ENCODE data around the gene SLC30A10. TPM values are rescaled to one million over a fixed set of nuclear protein-coding genes. Genes with fewer than 3 reads are reported as not detected.
"Not testable (repeated sequence)": the region's sequence is repeated elsewhere in the genome, so short reads cannot be mapped to it uniquely, and the experiment has no call there.

SLC30A10 gene
- total RNA-seq, 1 donor from 2014 or later = 0.32 TPM

GRCh38 chr1:219933763-219934162 lies 5.4 kb upstream of the SLC30A10 start:
- ATAC-seq (ENCODE audit: poor library complexity); DNase-seq; intact Hi-C loops (cut with DNase I): not testable (repeated sequence)

- no peak for ATAC-seq (ENCODE audit: poor library complexity)
- intact Hi-C loops (cut with DNase I) = no loop called here
Observed at GRCh38 chr1:219931033-219931432, 2.7 kb upstream of the SLC30A10 start.

DNA sequence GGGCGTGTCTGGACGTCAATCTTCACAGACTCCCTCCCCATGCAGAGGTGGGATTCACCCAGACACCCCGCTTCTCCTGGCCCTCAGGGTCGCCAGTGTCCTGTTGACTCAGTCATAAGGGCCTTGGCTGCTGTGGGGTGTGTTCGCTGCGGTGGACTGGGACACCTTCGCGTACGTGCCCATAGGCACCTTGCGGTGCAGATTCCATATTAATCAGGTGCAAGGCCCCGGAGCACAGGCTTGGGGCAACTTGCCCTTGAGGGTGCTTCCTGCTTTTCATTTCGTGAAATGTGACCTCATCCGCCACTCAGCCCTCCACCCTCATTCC lies 398 bp upstream of the SLC30A10 start:
- ATAC-seq (ENCODE audit: poor library complexity) (no peak), DNase-seq (no peak)
- intact Hi-C loops (cut with DNase I) = no loop called here

More at GRCh38 chr1:219931033-219931432, 2.7 kb upstream of the SLC30A10 start:
- no peak for DNase-seq

- ATAC-seq (ENCODE audit: poor library complexity) (no peak), DNase-seq (no peak)
- intact Hi-C loops (cut with DNase I) = no loop called here
Observed at GRCh38 chr1:219927298-219927955, 930 bp downstream of the SLC30A10 start.

DNA sequence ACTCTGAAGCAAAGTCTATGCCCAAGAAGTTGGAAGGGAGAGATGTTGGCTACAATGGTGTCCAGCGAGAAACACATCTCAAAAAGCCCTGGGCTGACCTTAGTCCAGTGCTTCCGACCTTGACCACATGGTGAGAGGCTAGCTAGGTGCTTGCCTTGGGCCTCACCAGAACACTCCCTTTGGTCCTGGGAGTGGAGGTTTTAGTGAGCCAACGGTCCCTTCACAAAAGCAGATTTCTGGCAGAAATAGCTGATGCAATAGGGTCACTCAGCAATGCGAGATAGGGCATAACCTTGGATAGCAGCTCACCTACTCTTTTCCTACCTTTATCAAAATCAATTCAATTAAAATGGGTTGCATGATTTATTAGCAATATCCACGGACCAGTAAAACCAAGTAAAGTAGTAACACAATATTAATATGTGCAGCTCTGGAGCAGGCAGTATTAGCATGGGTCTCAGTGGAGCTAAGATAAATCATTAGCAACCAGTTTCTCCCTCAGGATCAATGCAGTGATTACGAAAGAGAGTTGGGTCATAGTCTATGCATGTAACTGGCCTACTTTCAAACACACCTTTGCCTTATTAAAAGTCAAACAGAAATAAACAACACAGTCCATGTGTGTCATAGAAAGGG lies 1.9 kb downstream of the SLC30A10 start:
- ATAC-seq (ENCODE audit: poor library complexity) = no peak
- intact Hi-C loops (cut with DNase I) = no loop called here
- DNase-seq = no peak

DNA sequence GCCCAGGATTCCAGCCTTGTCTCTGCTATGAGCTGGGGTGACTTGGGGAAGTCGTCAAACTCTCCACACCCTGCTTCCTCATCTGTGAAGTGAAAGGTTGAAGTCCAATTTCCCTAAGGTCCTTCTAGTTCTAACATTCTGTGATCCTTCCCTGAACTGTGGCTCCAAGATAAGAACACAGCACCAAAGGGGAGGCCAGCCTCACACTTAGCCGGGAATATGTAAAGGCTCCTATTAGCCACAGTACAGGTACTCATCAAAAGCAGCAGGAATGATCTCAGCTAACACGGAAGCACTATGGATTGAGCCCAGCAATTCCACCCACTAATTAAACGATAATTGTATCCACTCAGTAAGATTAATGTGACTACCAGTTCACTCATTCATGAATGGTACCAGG lies 4.0 kb downstream of the SLC30A10 start:
- ATAC-seq (ENCODE audit: poor library complexity) (no peak), DNase-seq (no peak)
- intact Hi-C loops (cut with DNase I) = no loop called here

DNA sequence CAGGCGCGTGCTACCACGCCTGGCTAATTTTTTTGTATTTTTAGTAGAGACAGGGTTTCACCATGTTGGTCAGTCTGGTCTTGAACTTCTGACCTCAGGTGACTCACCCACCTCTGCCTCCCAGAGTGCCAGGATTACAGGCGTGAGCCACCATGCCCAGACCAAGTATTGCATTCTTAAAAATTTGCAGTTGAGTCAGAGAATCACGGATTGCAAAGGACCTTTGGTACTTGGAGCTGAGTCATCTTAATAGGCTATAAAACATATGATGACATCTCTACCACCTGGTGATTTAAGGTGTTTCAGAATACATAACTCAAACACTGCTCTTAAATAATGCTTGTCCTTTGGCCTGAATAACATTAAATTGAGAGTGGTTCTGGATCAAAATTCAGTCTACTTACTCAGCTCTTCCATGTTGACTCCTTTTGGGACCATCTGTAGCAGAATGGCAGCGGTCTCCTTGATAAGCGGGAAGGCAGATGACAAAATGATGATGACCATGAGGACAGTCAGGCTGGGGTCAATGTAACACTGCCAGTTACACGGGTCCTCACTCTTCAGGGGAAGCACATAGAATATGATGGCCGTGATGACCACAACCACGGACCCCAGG lies 10.4 kb downstream of the SLC30A10 start:
- no peak for DNase-seq
- intact Hi-C loops (cut with DNase I) = no loop called here

GRCh38 chr1:219917281-219917680 lies 11.1 kb downstream of the SLC30A10 start:
- ATAC-seq (ENCODE audit: poor library complexity) (no peak), DNase-seq (no peak)
- intact Hi-C loops (cut with DNase I) = no loop called here

More for the DNA sequence above, 10.4 kb downstream of the SLC30A10 start:
- no peak for ATAC-seq (ENCODE audit: poor library complexity)

DNA sequence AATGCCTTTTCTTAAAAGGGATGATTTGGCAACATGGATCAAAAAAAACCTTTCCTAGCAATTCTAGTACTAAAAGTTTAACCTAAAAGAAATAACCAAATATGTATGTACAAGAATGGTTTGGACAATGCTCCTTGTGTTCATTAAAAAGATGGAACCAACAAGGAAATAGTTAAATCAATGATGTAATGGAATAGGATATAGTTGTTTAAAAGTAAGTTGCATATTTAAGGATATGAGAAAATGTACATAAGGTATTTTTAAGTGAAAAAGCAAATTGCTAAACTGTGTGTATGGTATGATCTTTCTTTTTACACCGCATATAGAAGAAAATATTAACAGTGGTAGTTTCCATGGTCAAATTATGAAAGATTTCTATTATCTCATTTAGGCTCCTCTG lies 12.1 kb downstream of the SLC30A10 start:
- ATAC-seq (ENCODE audit: poor library complexity) = no peak
- intact Hi-C loops (cut with DNase I) = no loop called here

DNA sequence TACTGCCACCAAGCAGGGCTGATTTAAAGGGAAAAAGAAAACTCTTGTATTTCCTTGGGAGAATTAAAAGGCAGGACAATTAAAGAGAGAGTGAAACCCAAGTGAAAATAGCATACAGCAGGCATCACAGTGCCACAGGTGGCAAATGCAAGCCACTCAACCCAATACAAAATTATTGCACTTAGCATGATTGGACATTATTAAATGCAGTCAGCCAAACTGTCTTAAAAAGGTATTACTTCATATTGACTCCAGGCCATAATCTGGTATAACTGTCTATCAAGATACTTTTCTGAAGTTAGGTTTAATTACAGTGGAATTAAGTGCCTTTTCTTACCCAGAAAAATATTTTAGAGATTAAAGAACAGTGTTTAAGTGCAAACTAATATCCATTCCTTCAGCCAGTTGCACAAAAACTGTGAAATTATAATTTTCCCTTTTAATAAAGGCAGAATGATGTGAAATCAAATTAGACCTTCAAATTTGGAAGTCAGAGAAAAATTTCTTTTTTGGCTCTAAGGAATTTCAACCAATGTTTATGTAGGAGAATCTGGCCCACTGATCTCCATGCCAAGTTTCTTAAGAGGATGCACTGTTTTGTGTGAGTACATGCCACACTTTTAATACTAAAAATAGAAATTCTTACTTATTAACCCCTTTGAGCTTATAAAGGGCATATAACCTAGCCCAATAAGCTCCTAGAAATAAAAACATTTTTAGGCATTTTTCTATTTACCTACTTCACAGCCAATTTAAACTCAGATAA lies 15.2 kb downstream of the SLC30A10 start:
- intact Hi-C loops (cut with DNase I) = no loop called here
- ATAC-seq (ENCODE audit: poor library complexity) (no peak), DNase-seq (no peak)

More for the DNA sequence above, 12.1 kb downstream of the SLC30A10 start:
- no peak for DNase-seq

- intact Hi-C loops (cut with DNase I) = no loop called here
- no peak for DNase-seq
- ATAC-seq (ENCODE audit: poor library complexity) = no peak
Observed at GRCh38 chr1:219910716-219911115, 17.6 kb downstream of the SLC30A10 start.

- DNase-seq (no peak), ATAC-seq (ENCODE audit: poor library complexity) (no peak)
- intact Hi-C loops (cut with DNase I) = no loop called here
Observed at GRCh38 chr1:219909476-219909875, 18.9 kb downstream of the SLC30A10 start.

GRCh38 chr1:219908170-219908569 lies 20.2 kb downstream of the SLC30A10 start:
- DNase-seq (no peak), ATAC-seq (ENCODE audit: poor library complexity) (no peak)
- intact Hi-C loops (cut with DNase I) = no loop called here

DNA sequence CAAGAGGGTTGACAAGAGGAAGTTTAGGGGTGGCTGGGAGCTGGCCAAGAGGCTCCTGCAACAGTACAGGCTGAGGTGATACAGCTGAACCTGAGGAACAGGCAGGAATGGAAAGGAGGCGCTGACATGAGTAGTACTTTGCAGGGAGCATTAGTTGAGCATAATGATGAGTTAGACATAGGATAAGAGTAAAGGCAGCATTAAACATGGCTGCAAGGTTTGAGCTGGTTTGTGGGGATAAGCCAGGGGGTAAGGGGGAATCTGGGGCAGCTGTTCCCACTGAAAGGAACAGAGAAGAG lies 20.6 kb downstream of the SLC30A10 start:
- intact Hi-C loops (cut with DNase I) = no loop called here
- DNase-seq = no peak
- ATAC-seq (ENCODE audit: poor library complexity) = no peak

DNA sequence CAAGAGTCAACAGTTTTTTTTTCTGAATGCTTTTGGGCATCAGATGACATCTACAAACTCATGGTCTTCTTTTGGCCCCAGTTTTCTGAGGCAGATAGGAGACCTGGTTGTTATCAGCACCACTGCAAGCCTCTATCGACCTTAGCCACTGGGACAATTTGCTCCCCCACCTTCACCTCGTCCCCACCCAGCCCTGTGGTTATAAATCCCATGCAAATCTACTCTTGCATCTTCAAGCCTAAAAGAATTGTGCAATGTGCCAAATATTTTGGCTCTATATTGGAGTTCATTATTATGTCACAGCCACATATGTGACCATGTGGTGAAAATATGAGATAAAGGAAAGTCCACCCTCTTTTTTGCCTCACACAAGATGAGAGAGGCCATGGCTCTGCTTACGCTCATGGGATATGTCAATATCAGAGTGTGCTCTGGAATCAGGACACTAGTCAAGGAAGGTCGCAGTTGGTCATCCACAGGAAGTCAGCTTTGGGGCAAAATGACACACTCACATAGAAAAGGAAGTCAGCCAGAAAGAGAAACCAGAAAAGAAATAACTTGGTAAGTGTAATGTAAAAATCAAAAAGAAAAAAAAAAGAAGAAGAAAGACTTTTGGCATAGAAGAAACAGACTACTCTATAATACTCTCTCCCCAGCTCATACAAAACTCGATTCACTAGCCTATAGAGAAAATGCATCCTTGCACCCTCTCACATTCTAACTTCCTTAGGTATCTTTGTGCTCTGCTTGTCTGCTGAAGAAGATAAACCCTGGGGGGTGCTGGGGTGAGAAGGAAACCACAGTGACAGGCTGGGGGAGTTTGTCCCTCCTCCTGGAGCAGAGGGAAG lies 21.2 kb downstream of the SLC30A10 start:
- intact Hi-C loops (cut with DNase I) = no loop called here
- ATAC-seq (ENCODE audit: poor library complexity) (no peak), DNase-seq (no peak)

DNA sequence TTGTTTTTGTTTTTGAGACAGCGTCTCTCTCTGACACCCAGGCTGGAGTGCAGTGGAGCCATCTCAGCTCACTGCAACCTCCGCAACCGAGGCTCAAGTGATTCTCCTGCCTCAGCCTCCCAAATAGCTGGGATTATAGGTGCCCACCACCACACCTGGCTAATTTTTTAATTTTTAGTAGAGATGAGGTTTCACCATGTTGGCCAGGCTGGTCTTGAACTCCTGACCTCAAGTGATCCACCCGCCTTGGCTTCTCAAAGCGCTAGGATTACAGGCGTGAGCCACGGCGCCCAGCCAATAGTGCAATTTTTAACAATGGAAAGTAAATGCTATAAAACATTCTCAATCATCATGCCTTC lies 21.8 kb downstream of the SLC30A10 start:
- DNase-seq; ATAC-seq (ENCODE audit: poor library complexity); intact Hi-C loops (cut with DNase I): not testable (repeated sequence)

GRCh38 chr1:219905524-219905923 lies 22.8 kb downstream of the SLC30A10 start:
- DNase-seq (no peak), ATAC-seq (ENCODE audit: poor library complexity) (no peak)
- intact Hi-C loops (cut with DNase I) = no loop called here

GRCh38 chr1:219904934-219905333 lies 23.4 kb downstream of the SLC30A10 start:
- ATAC-seq (ENCODE audit: poor library complexity) (no peak), DNase-seq (no peak)
- intact Hi-C loops (cut with DNase I) = no loop called here

DNA sequence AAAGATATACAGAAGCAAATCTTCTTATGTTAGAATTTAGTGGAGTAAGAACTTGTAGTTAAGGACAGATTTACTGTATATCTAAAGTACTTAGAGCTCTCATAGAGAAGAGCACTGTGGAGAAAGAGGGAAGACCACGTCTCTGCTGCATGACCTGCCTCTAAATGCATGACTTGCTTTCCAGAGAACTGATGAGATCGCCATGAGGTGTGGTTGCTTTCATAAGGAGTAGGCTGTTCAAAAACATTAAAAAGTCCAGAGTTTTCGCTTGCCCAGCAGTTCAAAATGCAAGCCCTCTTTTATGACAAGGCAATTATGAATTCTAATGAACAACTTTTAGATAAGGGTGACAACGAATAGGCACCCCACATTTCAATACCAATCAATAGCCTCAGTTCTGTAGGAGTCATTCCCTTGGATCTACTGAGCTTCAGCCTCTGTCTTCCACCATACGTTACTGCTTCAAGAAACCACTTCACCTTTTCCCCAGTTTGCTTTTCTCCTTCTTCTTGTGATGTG lies 24.9 kb downstream of the SLC30A10 start:
- intact Hi-C loops (cut with DNase I) = no loop called here
- DNase-seq = no peak
- ATAC-seq (ENCODE audit: poor library complexity) = no peak

Measured in Right ventricle myocardium superior (tissue), 1 donor.